Posterior vena cava (tissue), 2 donors: Measurements from ENCODE around the gene UGCG. TPM values are rescaled to one million over a fixed set of nuclear protein-coding genes. Genes with fewer than 3 reads are reported as not detected.
"Not testable (repeated sequence)": the region's sequence is repeated elsewhere in the genome, so short reads cannot be mapped to it uniquely, and the experiment has no call there.

ENCODE experiments used
- DNase-seq: peaks from one replicate; pipeline ENCODE4 v3.0.0-alpha.2; 2020; ENCODE audit warnings: low spot score
- intact Hi-C, 2 donors: fragments of 100-400 bp; cut with DNase I; formaldehyde crosslinking; loops; one replicate each; pipeline versions ENCODE4 v1.14.1 to v1.14.2; 2022 to 2023
- long read RNA-seq, 2 donors: library from polyadenylated mRNA; unstranded; transcript quantifications; one replicate each; pipeline ENCODE4 v2.0.0, GENCODE V29; 2020 to 2021
- total RNA-seq, 2 donors: library from RNA; stranded (reverse); fragmentation: NEBNext Ultra II Directional; extraction: Animal tissue kit (Norgen Biotek cat#: 25700); gene quantifications; one replicate each; pipeline ENCODE4 v1.2.1, GENCODE V29; 2021
- donor health status: DM: yes; HTN: yes; CAD: no.
- donor health status: DM: yes; HTN: yes; CAD: no.

Gene UGCG
- total RNA-seq: 10 to 100 TPM; 21.0 to 32.7 TPM
- long read RNA-seq, donor 1, full-length matches to known transcripts: 2 of 5 reads
- long read RNA-seq, donor 1, partial matches to known transcripts: 0 of 5 reads
- long read RNA-seq, donor 1, other reads (novel, unspliced or antisense): 3 of 5 reads
- long read RNA-seq, donor 2, full-length matches to known transcripts: 14 of 18 reads
- long read RNA-seq, donor 2, partial matches to known transcripts: 1 of 18 reads
- long read RNA-seq, donor 2, other reads (novel, unspliced or antisense): 3 of 18 reads

DNA sequence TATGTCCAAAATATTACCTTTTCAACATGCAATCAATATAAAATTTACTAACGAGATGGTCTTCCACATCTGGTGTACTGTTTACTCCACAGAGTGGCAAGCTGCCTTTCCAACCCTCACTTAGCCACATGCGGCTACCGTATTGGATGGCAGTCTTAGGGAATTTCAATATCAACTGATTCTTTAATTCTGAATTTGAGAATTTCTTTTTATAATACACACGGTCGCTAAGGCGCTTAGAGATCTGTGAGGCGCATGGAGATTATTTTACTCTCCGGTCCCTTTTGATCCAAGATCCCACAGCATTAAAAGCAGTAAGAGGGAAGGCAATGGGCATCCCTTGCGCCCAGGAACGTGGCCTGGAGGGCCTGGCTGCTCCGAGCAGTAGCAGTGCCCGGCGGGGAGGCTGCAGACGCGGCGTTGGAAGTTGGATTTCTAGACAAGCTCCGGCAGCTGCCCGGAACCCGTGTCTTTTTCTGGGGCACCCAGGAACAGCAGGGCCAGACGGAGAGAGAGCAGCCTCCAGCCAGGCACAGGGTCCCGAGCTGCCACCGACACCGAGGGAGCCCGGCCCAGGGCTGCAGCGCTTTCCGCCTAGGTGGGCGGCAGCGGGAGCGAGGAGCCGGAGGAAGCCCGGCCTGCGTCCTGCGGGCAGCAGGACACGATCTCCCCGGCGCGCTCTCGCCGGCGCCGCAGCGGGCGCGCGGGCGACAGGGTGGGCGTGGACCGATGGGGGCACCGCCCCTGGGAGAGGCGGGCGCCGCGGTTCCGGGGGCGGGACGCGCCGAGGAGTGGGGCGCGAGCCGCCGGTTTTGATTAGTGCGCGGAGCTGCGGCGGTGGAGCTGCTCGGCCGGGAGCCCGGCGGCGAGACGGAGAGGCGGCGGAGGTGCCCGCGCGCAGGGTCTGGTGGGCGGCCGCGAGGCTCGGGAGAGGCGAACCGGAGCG lies at the start of gene UGCG:
TSS of gene UGCG (plus strand) at position 819 of the 946 bp plus-strand sequence. CDS start 402 bp downstream, outside the sequence.
- peak; percentile 97 for DNase-seq
- intact Hi-C loops: loop anchor here in 1 of 2 donors (10.0 kb wide), 1 partner anchor 179 kb away; no protein-coding TSS in a partner anchor

DNA sequence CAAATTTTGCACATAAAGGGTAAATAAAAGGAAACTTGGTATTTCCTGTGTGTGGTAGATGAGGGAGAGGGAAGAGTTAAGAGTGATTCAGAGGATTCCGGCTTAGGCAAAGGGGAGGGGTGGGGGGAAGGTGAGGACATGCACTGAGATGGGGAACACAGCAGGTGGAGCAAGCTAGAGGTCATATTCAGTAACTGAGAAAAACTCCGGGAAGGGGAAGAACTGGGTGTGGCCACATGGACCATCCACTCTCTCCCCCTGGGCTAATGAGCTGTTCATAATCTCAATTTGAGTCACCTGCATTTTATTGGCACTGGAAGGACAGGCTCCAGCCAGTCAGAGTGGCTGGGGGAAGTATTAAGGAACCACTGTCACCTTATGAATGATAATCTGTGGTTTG lies 45.1 kb upstream of the UGCG start:
- no peak for DNase-seq
- intact Hi-C loops: no loop called here

DNA sequence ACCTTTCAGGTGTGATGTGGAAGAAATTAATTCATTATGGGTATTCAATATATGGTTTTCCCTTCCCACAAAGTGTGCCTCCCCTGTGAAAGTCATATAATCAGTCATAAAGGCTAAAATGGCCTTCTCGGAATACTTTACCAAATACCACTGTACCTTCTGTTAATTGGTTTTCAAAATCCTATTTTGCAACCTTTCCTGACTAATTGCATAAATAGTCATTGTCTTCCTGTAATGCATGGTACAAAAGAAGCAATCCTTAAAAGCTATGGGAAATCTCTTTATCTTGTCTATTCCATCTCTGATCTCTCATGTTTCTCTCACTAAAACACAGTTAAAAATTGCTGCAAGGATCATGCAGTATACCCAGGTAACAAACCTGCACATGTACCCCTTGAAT lies 44.3 kb upstream of the UGCG start:
- intact Hi-C loops: no loop called here
- no peak for DNase-seq

DNA sequence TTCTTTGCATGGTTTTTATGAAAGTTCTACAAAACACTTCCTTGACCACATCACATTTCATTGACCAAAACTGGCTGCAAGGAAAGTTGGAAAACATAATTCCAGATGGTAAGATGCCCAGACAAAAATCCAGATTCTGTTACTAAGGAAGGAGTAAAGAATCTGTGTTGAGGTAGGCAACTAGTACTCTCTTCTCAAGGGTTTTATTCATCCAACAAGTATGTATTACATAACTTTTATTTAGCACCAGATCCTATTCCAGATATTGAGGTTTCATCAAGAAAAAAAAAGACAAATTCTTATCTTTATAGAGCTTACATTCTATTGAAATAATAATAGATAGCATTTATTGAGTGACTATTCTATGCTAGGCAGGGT lies 43.2 kb upstream of the UGCG start:
- DNase-seq: no peak
- intact Hi-C loops: no loop called here

DNA sequence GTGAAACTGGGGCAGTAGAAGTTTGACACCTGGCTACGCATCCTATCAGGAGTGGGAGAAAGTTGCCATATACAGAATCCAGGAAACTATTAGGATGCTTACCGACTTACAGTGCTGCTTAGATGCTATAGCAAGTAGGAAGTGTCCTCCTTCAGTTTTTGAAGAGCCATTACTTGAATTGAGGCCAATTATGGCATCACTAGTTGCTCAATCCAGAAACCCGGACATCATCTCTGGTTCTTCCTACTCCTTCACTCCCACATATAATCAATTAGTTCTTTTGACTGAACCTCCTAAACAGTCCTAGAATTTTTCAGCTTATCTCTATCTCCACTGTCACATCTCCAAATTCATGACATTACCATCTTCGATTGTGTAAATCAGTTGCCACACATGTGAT lies 41.8 kb upstream of the UGCG start:
- intact Hi-C loops: no loop called here

DNA sequence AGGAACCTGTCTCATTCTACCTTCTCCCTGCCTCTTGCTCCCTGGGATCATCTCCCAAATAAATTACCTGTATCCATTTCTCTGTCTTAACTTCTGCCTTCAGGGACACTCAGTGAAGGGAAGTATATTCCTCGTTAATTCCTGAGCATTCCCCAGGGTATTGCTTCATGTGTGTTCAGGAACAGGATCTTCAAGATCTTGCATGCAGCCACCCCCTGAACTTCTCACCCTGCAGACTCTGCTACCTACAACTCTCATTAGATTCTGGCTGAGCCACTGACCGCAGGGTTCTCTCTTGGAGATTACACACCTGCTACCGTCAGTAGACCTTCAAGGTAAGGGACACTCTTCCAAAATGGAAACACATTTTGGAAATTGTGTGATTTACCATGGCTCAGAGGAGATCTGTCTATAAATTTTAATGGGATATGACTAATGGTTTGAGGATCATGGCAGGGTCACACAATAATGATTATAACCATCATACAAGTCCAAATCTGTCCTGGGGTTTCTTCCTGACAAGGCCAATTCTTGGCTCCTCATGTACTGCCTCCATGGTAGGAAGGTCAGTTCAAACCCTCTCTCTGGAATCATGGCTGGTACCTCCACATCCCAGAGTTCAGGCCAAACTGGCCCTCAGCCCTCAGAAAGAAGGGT lies 38.9 kb upstream of the UGCG start:
- DNase-seq: no peak
- intact Hi-C loops: no loop called here

More for the DNA sequence above, 41.8 kb upstream of the UGCG start:
- DNase-seq: no peak

DNA sequence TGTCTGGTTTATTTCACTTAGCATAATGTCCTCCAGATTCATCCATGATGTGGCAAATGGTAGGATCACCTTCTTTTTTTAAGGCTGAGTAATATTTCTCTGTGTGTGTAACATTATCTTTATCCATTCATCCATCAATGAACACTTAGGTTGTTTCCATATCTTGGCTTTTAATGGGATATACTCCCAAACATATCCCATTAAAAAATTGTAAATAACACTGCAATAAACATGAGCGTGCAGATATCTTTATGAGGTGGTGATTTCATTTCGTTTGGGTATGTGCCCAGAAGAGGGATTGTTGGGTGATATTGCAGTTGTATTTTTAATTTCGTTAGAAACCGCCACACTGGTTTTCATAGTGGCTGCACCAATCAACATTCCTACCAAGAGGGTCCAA lies 36.2 kb upstream of the UGCG start:
- no peak for DNase-seq
- intact Hi-C loops: no loop called here

DNA sequence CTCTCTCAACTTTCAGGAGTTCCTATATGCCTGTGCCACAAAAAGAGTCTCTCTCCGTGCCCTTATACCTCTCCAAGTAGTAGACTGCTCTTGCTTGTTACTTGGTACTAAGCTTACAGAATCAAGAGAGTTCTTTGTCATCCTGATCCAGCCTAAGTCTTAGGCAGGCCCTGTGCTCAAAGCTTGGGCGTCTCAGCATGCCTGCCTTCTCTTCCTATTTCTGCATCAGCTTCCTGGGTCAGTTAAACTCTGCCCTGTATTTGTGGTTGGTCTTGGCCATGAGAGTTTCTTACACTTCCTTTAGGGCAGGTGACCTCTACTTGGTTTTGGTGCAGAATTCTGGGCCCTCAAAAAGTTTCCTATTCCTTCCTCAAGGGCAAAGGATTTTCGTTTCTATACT lies 33.0 kb upstream of the UGCG start:
- intact Hi-C loops: no loop called here
- DNase-seq: no peak

DNA sequence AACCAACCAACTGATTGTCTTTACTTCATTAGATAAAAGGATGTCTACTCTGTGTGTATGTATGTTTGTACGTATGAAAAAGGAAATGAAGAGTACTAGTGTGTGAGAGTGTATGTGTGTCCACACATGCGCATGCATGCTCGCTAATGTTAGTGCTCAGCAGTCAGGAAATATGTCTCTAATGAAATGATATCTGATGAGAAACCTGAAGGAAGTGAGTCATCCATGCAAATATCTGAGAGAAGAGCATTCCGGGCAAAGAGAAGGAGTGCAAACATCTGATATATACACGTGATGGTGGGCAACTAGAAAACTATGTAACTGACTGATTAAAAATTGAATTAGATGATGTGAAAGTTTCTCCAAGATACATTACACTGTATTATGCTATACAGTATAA lies 29.6 kb upstream of the UGCG start:
- intact Hi-C loops: no loop called here
- no peak for DNase-seq

DNA sequence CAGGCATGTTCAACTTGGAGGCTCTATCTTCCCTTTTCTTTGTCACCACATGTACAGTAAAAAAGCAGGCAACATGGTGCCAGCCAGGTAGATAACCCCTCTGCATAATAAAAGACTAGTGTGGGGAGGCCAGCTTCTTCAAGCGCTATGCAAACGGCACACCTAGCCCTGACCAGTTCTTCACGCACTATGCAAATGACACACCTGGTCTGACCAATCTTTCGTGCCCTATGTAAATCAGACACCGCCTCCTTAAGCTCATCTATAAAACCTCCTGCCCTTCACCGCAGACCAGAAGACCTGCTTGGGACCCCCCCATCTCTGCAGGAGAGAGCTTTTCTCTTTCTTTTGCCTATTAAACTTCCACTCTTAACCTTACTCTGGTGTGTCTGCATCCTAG lies 28.1 kb upstream of the UGCG start:
- no peak for DNase-seq
- intact Hi-C loops: no loop called here

DNA sequence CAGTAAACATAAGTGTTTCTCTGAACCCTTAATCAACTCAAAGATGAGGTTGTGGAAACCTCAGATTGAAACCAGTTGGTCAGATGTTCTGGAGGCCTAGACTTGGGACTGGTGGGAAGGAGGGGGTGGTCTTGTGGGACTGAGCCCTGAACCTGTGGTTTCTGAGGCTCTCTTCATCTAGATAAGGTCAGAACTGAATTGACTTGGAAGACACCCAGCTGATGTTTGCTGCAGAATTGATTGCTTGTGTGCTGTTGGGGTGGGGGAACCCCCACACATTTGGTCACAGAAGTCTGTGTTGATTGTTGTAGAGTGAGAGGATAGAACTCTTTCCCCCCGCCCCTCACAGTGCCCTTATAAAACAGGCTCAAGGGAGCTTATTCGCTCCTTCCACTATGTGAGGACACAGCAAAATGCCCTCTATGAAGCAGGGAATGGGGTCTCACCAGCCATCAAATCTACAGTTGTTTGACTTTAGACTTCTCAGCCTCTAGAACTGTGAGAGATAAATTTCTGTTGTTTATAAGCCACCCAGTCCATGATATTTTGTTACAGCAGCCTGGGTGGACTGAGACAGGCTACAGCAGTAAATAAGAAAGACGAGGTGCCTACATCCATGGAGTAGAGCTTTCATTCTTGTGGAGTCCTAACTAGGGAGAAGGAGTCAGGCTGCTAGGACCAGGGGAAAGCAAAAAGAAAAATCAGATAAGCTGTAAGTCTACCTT lies 25.7 kb upstream of the UGCG start:
- no peak for DNase-seq
- intact Hi-C loops: loop anchor here in 1 of 2 donors (1.0 kb wide), 1 partner anchor 15 kb away; no protein-coding TSS in a partner anchor

DNA sequence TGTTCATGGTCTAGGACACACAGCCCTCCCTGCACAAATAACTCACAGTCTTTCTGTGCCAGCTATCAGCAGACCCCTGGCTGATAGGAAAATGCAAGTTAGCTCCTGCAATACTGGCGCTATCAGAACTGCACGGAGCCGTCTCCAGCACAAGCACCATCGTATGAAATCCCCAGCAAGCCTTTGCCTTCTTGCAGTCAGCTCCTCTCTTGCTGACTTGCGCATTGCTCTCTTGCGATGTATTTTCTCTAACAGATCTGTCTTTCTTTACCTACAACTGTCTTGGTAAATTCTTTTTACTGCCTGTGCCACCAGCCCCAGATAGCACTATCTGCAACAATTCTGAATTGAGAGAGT lies 25.1 kb upstream of the UGCG start:
- no peak for DNase-seq
- intact Hi-C loops: no loop called here

DNA sequence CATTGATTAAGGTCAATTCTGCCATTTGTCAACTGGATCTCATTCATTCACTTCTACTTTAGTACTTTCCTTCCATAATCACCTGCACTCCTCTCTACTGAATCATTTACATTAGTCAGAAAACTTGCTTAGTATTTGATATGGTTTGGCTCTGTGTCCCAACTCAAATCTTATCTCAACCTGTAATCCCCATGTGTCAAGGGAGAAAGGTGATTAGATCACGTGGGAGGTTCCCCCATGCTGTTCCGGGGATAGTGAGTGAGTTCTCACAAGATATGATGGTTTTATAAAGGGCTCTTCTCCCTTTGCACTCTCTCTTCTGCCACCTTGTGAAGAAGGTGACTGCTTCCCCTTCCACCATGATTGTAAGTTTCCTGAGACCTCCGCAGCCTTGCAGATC lies 23.7 kb upstream of the UGCG start:
- intact Hi-C loops: no loop called here
- no peak for DNase-seq

DNA sequence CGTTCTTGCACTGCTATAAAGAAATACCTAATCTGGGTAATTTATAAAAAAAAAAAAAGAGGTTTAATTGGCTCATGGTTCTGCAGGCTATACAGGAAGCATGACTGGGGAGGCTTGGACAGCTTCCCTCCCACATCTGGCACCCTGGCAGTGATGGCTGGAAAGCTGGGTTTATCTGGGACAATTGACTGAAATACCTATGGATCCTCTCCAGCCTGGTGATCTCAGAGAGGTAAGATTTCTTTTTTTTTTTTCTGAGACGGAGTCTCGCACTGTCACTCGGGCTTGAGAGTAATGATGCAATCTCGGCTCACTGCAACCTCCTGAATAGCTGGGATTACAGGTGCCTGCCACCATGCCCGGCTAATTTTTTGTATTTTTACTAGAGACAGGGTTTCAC lies 22.7 kb upstream of the UGCG start:
- intact Hi-C loops: no loop called here
- no peak for DNase-seq

DNA sequence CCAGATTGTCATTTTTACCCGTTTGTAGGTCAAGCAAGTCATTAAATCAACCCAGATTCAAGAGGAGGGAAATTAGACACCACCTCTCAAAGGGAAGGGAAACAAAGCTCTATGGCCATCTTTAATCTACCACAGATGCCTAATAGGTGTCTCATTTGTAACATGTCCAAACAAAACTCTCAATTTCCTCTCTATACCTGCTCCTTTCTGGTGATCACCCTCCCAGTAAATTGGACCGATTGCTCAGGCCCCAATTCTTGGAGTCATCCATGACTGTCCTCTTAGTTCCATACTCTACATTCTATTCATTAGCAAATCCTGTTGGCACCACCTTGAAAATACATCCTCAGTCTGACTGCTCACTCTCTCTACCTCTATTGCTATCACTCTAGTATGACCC lies 22.1 kb upstream of the UGCG start:
- DNase-seq: no peak
- intact Hi-C loops: no loop called here

DNA sequence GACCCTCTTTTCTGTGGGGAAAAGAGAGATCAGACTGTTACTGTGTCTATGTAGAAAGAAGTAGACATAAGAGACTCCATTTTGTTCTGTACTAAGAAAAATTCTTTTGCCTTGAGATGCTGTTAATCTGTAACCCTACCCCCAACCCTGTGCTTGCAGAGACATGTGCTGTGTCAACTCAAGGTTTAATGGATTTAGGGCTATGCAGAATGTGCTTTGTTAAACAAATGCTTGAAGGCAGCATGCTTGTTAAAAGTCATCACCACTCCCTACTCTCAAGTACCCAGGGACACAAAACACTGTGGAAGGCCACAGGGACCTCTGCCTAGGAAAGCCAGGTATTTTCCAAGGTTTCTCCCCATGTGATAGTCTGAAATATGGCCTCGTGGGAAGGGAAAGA lies 21.3 kb upstream of the UGCG start:
- intact Hi-C loops, DNase-seq: not testable (repeated sequence)

DNA sequence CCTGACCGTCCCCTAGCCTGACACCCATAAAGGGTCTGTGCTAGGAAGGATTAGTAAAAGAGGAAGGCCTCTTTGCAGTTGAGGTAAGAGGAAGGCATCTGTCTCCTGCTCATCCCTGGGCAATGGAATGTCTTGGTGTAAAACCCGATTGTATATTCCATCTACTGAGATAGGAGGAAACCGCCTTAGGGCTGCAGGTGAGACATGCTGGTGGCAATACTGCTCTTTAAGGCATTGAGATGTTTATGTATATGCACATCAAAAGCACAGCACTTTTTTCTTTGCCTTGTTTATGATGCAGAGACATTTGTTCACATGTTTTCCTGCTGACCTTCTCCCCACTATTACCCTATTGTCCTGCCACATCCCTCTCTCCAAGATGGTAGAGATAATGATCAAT lies 20.9 kb upstream of the UGCG start:
- DNase-seq, intact Hi-C loops: not testable (repeated sequence)

DNA sequence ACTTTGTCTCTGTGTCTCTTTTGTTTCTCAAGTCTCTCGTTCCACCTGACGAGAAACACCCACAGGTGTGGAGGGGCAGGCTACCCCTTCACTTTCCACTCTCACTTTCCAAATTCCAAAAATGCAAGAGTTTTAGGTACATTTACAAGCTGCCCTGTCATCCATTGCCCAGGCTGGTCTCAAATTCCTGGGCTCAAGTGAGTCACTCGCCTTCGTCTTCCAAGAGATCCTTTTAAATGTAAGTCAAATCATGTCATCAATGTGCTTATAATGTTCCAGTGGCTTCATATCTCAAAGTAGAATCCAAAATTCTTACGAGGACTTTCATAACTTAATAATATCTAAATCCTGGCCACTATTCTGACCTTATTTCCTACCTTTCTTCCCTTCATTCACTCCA lies 20.4 kb upstream of the UGCG start:
- DNase-seq: no peak
- intact Hi-C loops: no loop called here

DNA sequence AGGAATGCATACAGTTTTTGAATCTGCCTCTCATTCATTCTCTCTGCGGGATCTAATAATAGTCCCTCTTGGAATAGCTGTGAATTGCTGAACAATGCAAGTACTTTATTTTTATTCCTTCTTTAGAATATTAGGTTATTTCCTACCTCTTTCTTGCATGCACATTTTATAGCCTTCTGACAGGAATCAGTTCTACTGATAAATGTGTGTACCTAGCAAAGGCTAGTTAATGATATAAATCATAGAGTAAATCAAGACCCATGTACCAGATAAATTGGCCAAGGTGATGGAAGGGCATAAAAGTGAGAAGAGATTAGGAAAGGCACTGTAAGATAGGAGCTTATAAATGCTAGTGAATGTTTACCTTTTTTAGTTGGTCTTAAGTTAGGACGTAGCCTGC lies 19.2 kb upstream of the UGCG start:
- intact Hi-C loops: no loop called here
- no peak for DNase-seq

DNA sequence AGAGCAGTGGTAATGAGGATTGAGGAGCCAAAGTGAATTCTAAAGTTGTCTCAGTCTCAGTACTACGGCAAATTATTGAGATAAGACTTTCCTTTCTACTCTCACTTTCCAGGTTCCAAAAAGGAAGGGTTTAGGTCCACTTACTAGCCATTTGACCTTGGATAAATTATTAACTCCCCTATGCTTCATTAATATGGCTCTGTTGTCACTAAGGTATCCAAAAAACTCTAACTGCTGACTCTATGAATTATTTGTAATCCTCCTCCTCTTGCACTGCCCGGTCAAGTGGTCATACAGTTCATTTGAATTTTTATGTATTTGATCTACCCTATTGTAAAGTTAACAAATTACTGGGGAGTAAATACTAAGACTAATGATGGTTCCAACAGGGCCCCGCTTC lies 17.7 kb upstream of the UGCG start:
- DNase-seq: no peak
- intact Hi-C loops: no loop called here
